ENCODE results near the gene FARP1. TPM values are rescaled to one million over a fixed set of nuclear protein-coding genes. Genes with fewer than 3 reads are reported as not detected.

FARP1 gene
- total RNA-seq, 4 donors from 2014 or later, result 13.1 to 71.2 (median 46.6) TPM

DNA sequence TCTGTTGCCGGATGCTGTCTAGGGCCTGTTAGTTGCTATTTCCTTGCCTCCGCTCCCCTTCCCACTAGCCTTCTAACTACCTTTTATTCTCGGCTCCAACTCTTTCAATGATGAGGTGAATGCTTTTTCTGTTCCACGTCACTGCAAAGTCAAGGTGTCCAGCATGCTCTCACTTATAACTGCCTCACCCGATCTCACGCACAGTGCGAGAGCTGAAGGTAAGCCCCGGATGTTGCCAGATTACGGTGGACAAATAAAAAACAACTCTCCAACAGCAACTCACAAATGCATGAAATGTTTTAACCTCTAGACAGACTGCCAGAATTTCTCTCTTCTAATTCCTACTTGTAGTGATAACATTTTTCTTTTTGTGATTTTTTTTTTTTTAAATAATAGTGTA lies 264.1 kb downstream of the FARP1 start:
- H3K27me3 ChIP-seq, result no peaks in the 10 kb centered on the region
- H3K4me1 ChIP-seq, result no peaks in the 10 kb centered on the region
- TF ChIP-seq, protein P1, sequence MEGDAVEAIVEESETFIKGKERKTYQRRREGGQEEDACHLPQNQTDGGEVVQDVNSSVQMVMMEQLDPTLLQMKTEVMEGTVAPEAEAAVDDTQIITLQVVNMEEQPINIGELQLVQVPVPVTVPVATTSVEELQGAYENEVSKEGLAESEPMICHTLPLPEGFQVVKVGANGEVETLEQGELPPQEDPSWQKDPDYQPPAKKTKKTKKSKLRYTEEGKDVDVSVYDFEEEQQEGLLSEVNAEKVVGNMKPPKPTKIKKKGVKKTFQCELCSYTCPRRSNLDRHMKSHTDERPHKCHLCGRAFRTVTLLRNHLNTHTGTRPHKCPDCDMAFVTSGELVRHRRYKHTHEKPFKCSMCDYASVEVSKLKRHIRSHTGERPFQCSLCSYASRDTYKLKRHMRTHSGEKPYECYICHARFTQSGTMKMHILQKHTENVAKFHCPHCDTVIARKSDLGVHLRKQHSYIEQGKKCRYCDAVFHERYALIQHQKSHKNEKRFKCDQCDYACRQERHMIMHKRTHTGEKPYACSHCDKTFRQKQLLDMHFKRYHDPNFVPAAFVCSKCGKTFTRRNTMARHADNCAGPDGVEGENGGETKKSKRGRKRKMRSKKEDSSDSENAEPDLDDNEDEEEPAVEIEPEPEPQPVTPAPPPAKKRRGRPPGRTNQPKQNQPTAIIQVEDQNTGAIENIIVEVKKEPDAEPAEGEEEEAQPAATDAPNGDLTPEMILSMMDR (IDR thresholded peaks at IDR 0.05), result no peak
- no peak for TF ChIP-seq POLR2A (IDR thresholded peaks at IDR 0.05)
- H3K27ac ChIP-seq, result no peak overlapping the region
- intact Hi-C loops (cut with DNase I; ENCODE audit: low total_unique reads), result no loop called here
- DNase-seq, result no peak
- no peak overlapping the region for H3K4me3 ChIP-seq
- no peaks in the 10 kb centered on the region for H3K36me3 ChIP-seq
- no peaks in the 10 kb centered on the region for H3K9me3 ChIP-seq

DNA sequence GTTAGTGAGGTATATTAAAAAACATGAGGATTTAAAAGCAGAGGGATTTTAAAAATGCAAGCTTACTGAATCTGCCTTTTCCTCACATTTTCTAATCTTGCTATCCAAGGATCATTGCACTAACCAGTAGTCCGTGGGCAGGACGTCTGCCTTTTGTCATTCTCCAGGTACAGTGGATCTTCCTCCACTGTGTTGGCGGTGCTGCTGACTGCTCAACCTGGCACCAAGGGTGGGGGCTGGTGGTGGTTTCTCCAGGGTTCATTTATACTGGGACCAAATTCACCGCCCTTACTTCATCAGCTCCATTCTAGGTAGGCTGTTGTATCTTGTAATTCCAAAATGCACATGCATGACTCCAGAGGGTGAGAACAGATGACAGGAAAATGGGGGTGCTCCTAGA lies 264.7 kb downstream of the FARP1 start:
- H3K4me3 ChIP-seq, result no peak overlapping the region
- no peaks in the 10 kb centered on the region for H3K4me1 ChIP-seq
- TF ChIP-seq, protein P1 (IDR thresholded peaks at IDR 0.05), result no peak
- no peak for TF ChIP-seq POLR2A (IDR thresholded peaks at IDR 0.05)
- no peaks in the 10 kb centered on the region for H3K27me3 ChIP-seq
- intact Hi-C loops (cut with DNase I; ENCODE audit: low total_unique reads), result no loop called here
- no peaks in the 10 kb centered on the region for H3K36me3 ChIP-seq
- H3K27ac ChIP-seq, result no peak overlapping the region
- DNase-seq, result no peak
- H3K9me3 ChIP-seq, result no peaks in the 10 kb centered on the region

DNA sequence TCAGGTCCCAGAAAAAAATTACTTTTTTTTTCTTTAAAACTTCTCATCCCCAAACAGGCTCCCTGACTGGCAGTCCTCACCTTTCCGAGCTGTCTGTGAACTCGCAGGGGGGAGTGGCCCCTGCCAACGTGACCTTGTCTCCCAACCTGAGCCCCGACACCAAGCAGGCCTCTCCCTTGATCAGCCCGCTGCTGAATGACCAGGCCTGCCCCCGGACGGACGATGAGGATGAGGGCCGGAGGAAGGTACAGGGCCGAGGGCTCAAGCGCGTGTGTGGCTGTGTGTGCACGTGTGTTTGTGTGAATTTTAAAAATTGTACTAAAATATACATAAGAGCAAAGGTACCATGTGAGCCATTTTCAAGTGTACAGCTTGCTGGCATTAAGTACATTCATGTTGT lies 266.4 kb downstream of the FARP1 start:
- Histone ChIP-seq H3K27ac (no peak overlapping the region), H3K4me3 (no peak overlapping the region), H3K4me1 (no peaks in the 10 kb centered on the region), H3K36me3 (no peaks in the 10 kb centered on the region), H3K9me3 (no peaks in the 10 kb centered on the region), H3K27me3 (no peaks in the 10 kb centered on the region)
- TF ChIP-seq, protein P1 (IDR thresholded peaks at IDR 0.05), result no peak
- no peak for TF ChIP-seq POLR2A (IDR thresholded peaks at IDR 0.05)
- intact Hi-C loops (cut with DNase I; ENCODE audit: low total_unique reads), result no loop called here
- no peak for DNase-seq

DNA sequence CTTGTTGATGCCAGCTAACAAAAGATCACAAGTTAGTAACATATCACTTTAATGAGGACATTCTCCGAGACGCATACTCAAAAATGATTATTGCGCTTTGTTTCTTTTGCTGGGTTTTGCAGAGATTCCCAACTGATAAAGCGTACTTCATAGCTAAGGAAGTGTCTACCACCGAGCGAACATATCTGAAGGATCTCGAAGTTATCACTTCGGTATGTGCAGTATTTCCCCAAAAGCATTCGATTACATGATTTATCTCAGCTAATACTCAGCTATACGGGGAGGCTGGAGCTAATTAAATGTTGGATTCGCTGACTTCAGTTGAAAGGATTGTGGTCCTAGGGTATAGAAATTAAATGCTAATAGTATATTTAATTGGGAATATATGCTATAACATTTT lies 267.7 kb downstream of the FARP1 start:
- TF ChIP-seq, protein P1 (IDR thresholded peaks at IDR 0.05), result no peak
- no peak for TF ChIP-seq POLR2A (IDR thresholded peaks at IDR 0.05)
- Histone ChIP-seq H3K4me3 (no peak overlapping the region), H3K4me1 (no peaks in the 10 kb centered on the region), H3K27me3 (no peaks in the 10 kb centered on the region), H3K27ac (no peak overlapping the region), H3K36me3 (no peaks in the 10 kb centered on the region), H3K9me3 (no peaks in the 10 kb centered on the region)
- intact Hi-C loops (cut with DNase I; ENCODE audit: low total_unique reads), result no loop called here
- DNase-seq, result no peak

DNA sequence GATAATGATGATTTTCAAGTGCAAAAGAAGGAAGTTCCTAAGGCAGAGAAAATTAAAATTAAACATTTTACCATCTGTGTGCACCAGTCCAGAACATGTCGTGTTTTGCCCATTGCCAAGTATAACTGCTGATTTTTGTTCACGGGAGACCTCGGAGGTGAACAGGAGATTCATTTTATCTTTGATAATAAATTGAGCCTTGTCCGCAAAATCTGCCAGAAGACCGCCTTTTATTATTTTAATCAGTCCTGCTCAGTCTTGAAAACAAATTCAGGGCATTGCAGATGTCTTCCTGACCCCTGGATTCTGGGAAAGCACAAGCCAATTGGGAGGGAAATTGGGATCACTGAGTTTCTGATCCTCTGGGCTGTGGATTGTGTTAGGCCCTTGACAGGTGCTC lies 268.1 kb downstream of the FARP1 start:
- no peak for DNase-seq
- TF ChIP-seq, protein P1 (IDR thresholded peaks at IDR 0.05), result no peak
- intact Hi-C loops (cut with DNase I; ENCODE audit: low total_unique reads), result no loop called here
- Histone ChIP-seq H3K27ac (no peak overlapping the region), H3K36me3 (no peaks in the 10 kb centered on the region), H3K4me1 (no peaks in the 10 kb centered on the region), H3K9me3 (no peaks in the 10 kb centered on the region), H3K27me3 (no peaks in the 10 kb centered on the region), H3K4me3 (no peak overlapping the region)
